ENCODE data around the gene MCAM. TPM values are rescaled to one million over a fixed set of nuclear protein-coding genes. Genes with fewer than 3 reads are reported as not detected.
A peak's percentile ranks its signal among the peaks of the same experiment; 100 is the strongest.

MCAM gene
- total RNA-seq, 2 donors from 2014 or later, result 356 to 509 TPM

GRCh38 chr11:119320776-119321524, 4.0 kb upstream of the MCAM start:
- no peak for DNase-seq (ENCODE audit: low spot score)
- no peaks in the 10 kb centered on the region for H3K9me3 ChIP-seq
- TF ChIP-seq CTCF (IDR thresholded peaks at IDR 0.05), result no peak
- H3K4me1 ChIP-seq, result peaks cover 0 to 64% of the 10 kb centered on the region in 2 donors
- H3K27me3 ChIP-seq, result no peaks in the 10 kb centered on the region
- no peaks in the 10 kb centered on the region for H3K36me3 ChIP-seq
- H3K4me3 ChIP-seq, result peak overlapping the region; percentile 31 to 52
- H3K27ac ChIP-seq, result peak overlapping the region; percentile 98 to 99

- TF ChIP-seq CTCF (IDR thresholded peaks at IDR 0.05), result no peak
- Histone ChIP-seq H3K4me1 (peaks cover 0 to 71% of the 10 kb centered on the region in 2 donors), H3K4me3 (peak overlapping the region; percentile 31 to 52), H3K27me3 (no peaks in the 10 kb centered on the region), H3K9me3 (no peaks in the 10 kb centered on the region), H3K36me3 (no peaks in the 10 kb centered on the region), H3K27ac (peak overlapping the region; percentile 98 to 99)
- no peak for DNase-seq (ENCODE audit: low spot score)
Observed at GRCh38 chr11:119320240-119320775, 3.4 kb upstream of the MCAM start.

- H3K27me3 ChIP-seq, result no peaks in the 10 kb centered on the region
- no peak for DNase-seq (ENCODE audit: low spot score)
- peaks cover 2% of the 10 kb centered on the region for H3K36me3 ChIP-seq
- TF ChIP-seq CTCF (IDR thresholded peaks at IDR 0.05), result no peak
- H3K4me3 ChIP-seq, result no peak overlapping the region
- H3K9me3 ChIP-seq, result no peaks in the 10 kb centered on the region
- H3K27ac ChIP-seq, result peak overlapping the region; percentile 98 to 99
- H3K4me1 ChIP-seq, result peaks cover 0 to 75% of the 10 kb centered on the region in 2 donors
Observed at GRCh38 chr11:119319700-119320239, 2.8 kb upstream of the MCAM start.

- Histone ChIP-seq H3K27me3 (no peaks in the 10 kb centered on the region), H3K4me3 (no peak overlapping the region), H3K4me1 (peaks cover 0 to 75% of the 10 kb centered on the region in 2 donors), H3K9me3 (no peaks in the 10 kb centered on the region), H3K36me3 (peaks cover 8% of the 10 kb centered on the region), H3K27ac (peak overlapping the region; percentile 98 to 99)
- TF ChIP-seq CTCF (IDR thresholded peaks at IDR 0.05), result no peak
- DNase-seq (ENCODE audit: low spot score), result no peak
Observed at GRCh38 chr11:119319136-119319699, 2.3 kb upstream of the MCAM start.

- H3K27ac ChIP-seq, result peak overlapping the region; percentile 98 to 99
- H3K4me1 ChIP-seq, result peaks cover 0 to 75% of the 10 kb centered on the region in 2 donors
- no peak overlapping the region for H3K4me3 ChIP-seq
- no peak for TF ChIP-seq CTCF (IDR thresholded peaks at IDR 0.05)
- DNase-seq (ENCODE audit: low spot score), result no peak
- peaks cover 15% of the 10 kb centered on the region for H3K36me3 ChIP-seq
- H3K27me3 ChIP-seq, result no peaks in the 10 kb centered on the region
- no peaks in the 10 kb centered on the region for H3K9me3 ChIP-seq
Observed at GRCh38 chr11:119318240-119319135, 1.6 kb upstream of the MCAM start.

All from right atrium auricular region (tissue), 2 donors.